HCT116 (cell line): ENCODE results near the gene KRTAP5-2. TPM values are rescaled to one million over a fixed set of nuclear protein-coding genes. Genes with fewer than 3 reads are reported as not detected.

Experiments used
- ATAC-seq: fragments of 200-7000 bp; cut with Tn5 transposase; 2 replicates; pipeline ENCODE4 v1.9.1; 2020; ENCODE audit warnings: mild to moderate bottlenecking, moderate library complexity
- BruUV-seq: library from RNA; stranded (reverse); fragments of 400-500 nt; replicated peaks from 2 replicates; lab custom pipeline; 2021; lab: Mats Ljungman, UMichigan
- CTCF ChIA-PET: fragments of 300-600 bp; sonication (Branson Sonifier 250); formaldehyde crosslinking; loops from one replicate; lab custom pipeline; 2021; ENCODE audit warnings: antibody characterized with exemption; lab: Charles Lee
- POLR2A ChIA-PET: fragments of 300-600, 350-600 bp; sonication (Branson Sonifier 250); formaldehyde crosslinking; loops from one replicate; lab custom pipeline; 2021; ENCODE audit warnings: antibody characterized with exemption; lab: Charles Lee
- RAD21 ChIA-PET, 2 experiments: fragments of 300-600 bp; sonication (Branson Sonifier 250); formaldehyde crosslinking; loops; one replicate each; lab custom pipeline; 2023; ENCODE audit warnings: low total read pairs in 2 of 2; ENCODE audit not compliant: uncharacterized antibody in 2 of 2, unreplicated experiment in 2 of 2, low non-redundant PET in 1 of 2; lab: Charles Lee
- DNase-seq: peaks from one replicate; pipeline ENCODE4 v3.0.0-alpha.2; 2010; ENCODE audit warnings: low read depth, low spot score
- H2AFZ ChIP-seq: fragments of 200-600 bp; shearing (Covaris generic), sonication (generic); 2 replicates; pipeline ENCODE4 v1.6.1; 2017; ENCODE audit warnings: low read depth, mixed run types, mixed read lengths, antibody characterized with exemption, low read length; ENCODE audit not compliant: poor library complexity, severe bottlenecking
- H3K27ac ChIP-seq: 2 replicates; pipeline ENCODE4 v1.5.1; 2012; ENCODE audit warnings: low read depth, low read length
- H3K27me3 ChIP-seq: fragments of 200-600 bp; sonication (generic); 2 replicates; pipeline ENCODE4 v1.6.1; 2016; ENCODE audit warnings: mixed run types, low read length, mixed read lengths; ENCODE audit not compliant: insufficient read depth
- H3K36me3 ChIP-seq, 2 experiments: fragments of 200-500 bp in 1 of 2; fragments of 200-600 bp in 1 of 2; sonication (Bioruptor generic) in 1 of 2; sonication (generic) in 1 of 2; 2 replicates each; pipeline versions ENCODE4 v1.5.1 to v1.6.1; 2014 to 2016; ENCODE audit warnings: low read length in 2 of 2, inconsistent platforms in 1 of 2, mixed read lengths in 1 of 2, mixed run types in 1 of 2; ENCODE audit not compliant: insufficient read depth in 2 of 2, control insufficient read depth in 1 of 2
- H3K4me1 ChIP-seq, 2 experiments: fragments of 200-600 bp in 1 of 2; sonication (generic) in 1 of 2; 2 replicates each; pipeline versions ENCODE4 v1.5.1 to v1.6.1; 2012 to 2017; ENCODE audit warnings: low read length in 2 of 2, inconsistent platforms in 1 of 2, mild to moderate bottlenecking in 1 of 2, mixed read lengths in 1 of 2, mixed run types in 1 of 2, moderate library complexity in 1 of 2; ENCODE audit not compliant: insufficient read depth in 2 of 2, control insufficient read depth in 1 of 2
- H3K4me2 ChIP-seq: fragments of 200-600 bp; sonication (generic); 2 replicates; pipeline ENCODE4 v1.6.1; 2017; ENCODE audit warnings: mixed run types, low read length, mixed read lengths
- H3K4me3 ChIP-seq, 2 experiments: fragments of 200-600 bp in 1 of 2; sonication (generic) in 1 of 2; replicated peaks in 1 of 2; 2 replicates each; pipeline ENCODE4 v1.5.1; 2011 to 2016; ENCODE audit warnings: low read length in 2 of 2, control low read depth in 1 of 2, low read depth in 1 of 2, mild to moderate bottlenecking in 1 of 2, mixed read lengths in 1 of 2, mixed run types in 1 of 2
- H3K79me2 ChIP-seq: fragments of 200-600 bp; sonication (generic); 2 replicates; pipeline ENCODE4 v1.6.1; 2017; ENCODE audit warnings: mild to moderate bottlenecking, mixed run types, low read length, moderate library complexity, mixed read lengths; ENCODE audit not compliant: insufficient read depth
- H3K9ac ChIP-seq: fragments of 200-600 bp; sonication (generic); 2 replicates; pipeline ENCODE4 v1.6.1; 2016; ENCODE audit warnings: low read length, mixed read lengths
- H3K9me2 ChIP-seq: fragments of 200-600 bp; sonication (generic), shearing (Covaris generic); 2 replicates; pipeline ENCODE4 v1.6.1; 2017; ENCODE audit warnings: mixed run types, mild to moderate bottlenecking, moderate library complexity; ENCODE audit not compliant: insufficient read depth
- H3K9me3 ChIP-seq, 2 experiments: fragments of 200-500 bp in 1 of 2; fragments of 200-600 bp in 1 of 2; sonication (Bioruptor generic) in 1 of 2; sonication (generic) in 1 of 2; 2 replicates each; pipeline ENCODE4 v1.6.1; 2014 to 2017; ENCODE audit warnings: low read length in 2 of 2, mixed read lengths in 2 of 2, inconsistent platforms in 1 of 2, low read depth in 1 of 2, mild to moderate bottlenecking in 1 of 2, mixed run types in 1 of 2, moderate library complexity in 1 of 2; ENCODE audit not compliant: control insufficient read depth in 1 of 2, insufficient read depth in 1 of 2
- H4K20me1 ChIP-seq: fragments of 200-600 bp; sonication (generic), shearing (Covaris generic); 2 replicates; pipeline ENCODE4 v1.6.1; 2017; ENCODE audit warnings: mixed run types, mild to moderate bottlenecking, moderate library complexity; ENCODE audit not compliant: insufficient read depth
- ATF3 ChIP-seq: IDR thresholded peaks from 2 replicates; pipeline ENCODE4 v1.6.1; 2012
- EZH2 ChIP-seq: fragments of 200-600 bp; sonication (generic); IDR thresholded peaks from 2 replicates; pipeline ENCODE4 v1.6.1; 2017; ENCODE audit warnings: antibody characterized with exemption, mixed run types
- EZH2phosphoT487 ChIP-seq: fragments of 200-600 bp; IDR thresholded peaks from 2 replicates; pipeline ENCODE4 v1.6.1; 2018; ENCODE audit warnings: antibody characterized with exemption, borderline replicate concordance
- FOSL1 ChIP-seq: IDR thresholded peaks from 2 replicates; pipeline ENCODE4 v1.6.1; 2012; ENCODE audit warnings: low read depth
- POLR2A ChIP-seq: IDR thresholded peaks from 2 replicates; pipeline ENCODE4 v1.7.0; 2011; ENCODE audit warnings: borderline replicate concordance; ENCODE audit not compliant: insufficient read depth, insufficient read length; ENCODE audit errors: extremely low read depth
- POLR2AphosphoS5 ChIP-seq: IDR thresholded peaks from 2 replicates; pipeline ENCODE4 v1.6.1; 2011; ENCODE audit warnings: mild to moderate bottlenecking, low read depth, low read length, moderate library complexity
- RAD21 ChIP-seq: IDR thresholded peaks from 2 replicates; pipeline ENCODE4 v1.6.1; 2012; ENCODE audit warnings: low read depth, mild to moderate bottlenecking
- SIN3A ChIP-seq: IDR thresholded peaks from 2 replicates; pipeline ENCODE4 v1.6.1; 2012; ENCODE audit warnings: low read depth
- SRF ChIP-seq: IDR thresholded peaks from 2 replicates; pipeline ENCODE4 v1.6.1; 2012; ENCODE audit warnings: low read depth
- TCF7L2 ChIP-seq: IDR thresholded peaks from 2 replicates; pipeline ENCODE4 v1.7.0; 2011; ENCODE audit warnings: borderline replicate concordance, inconsistent platforms; ENCODE audit not compliant: insufficient read depth, insufficient read length; ENCODE audit errors: extremely low read depth
- YY1 ChIP-seq: IDR thresholded peaks from 2 replicates; pipeline ENCODE4 v1.6.1; 2011; ENCODE audit warnings: low read length, low read depth, moderate library complexity, mild to moderate bottlenecking; ENCODE audit not compliant: insufficient replicate concordance; ENCODE audit errors: extremely low read depth
- ZFX ChIP-seq: fragments of 450-650 bp; IDR thresholded peaks from 2 replicates; pipeline ENCODE4 v1.6.1; 2017
- intact Hi-C: fragments of 100-400 bp; cut with micrococcal nuclease; formaldehyde crosslinking; loops from 2 replicates; pipeline ENCODE4 v1.10.0; 2022
- total RNA-seq: library from RNA; stranded (reverse); gene quantifications from one replicate; pipeline ENCODE4 v1.2.1, GENCODE V29; 2021; ENCODE audit not compliant: unreplicated experiment
- TF ChIP-seq, protein P1 (sequence below): IDR thresholded peaks from 2 replicates; pipeline ENCODE4 v1.6.1; 2012; ENCODE audit warnings: low read depth

Gene KRTAP5-2
- total RNA-seq, 1 experiment from 2014 or later: not detected

- TF ChIP-seq TCF7L2: no peak
- TF ChIP-seq SIN3A: no peak
- no peak for TF ChIP-seq EZH2
- no peak for TF ChIP-seq ATF3
Observed at GRCh38 chr11:1631066-1631568, 33.0 kb upstream of the KRTAP5-2 start (continued).

DNA sequence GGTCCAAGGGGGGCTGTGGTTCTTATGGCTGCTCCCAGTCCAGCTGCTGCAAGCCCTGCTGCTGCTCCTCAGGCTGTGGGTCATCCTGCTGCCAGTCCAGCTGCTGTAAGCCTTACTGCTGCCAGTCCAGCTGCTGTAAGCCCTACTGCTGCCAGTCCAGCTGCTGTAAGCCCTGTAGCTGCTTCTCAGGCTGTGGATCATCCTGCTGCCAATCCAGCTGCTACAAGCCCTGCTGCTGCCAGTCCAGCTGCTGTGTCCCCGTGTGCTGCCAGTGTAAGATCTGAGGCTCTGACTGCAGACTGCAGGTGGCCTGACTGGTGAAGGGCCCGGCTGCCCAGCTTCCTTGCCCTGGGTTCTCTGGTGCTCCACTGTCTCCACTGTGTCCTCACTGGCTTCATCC lies 32.2 kb upstream of the KRTAP5-2 start:
- Histone ChIP-seq H3K79me2 (no peaks in the 10 kb centered on the region), H3K9me2 (no peaks in the 10 kb centered on the region), H3K4me3 (no peak overlapping the region), H3K4me1 (peaks cover 0 to 6% of the 10 kb centered on the region in 2 experiments; a peak in 1 of 4 replicates), H3K9me3 (no peaks in the 10 kb centered on the region), H3K27ac (no peak overlapping the region), H3K4me2 (no peak overlapping the region), H3K27me3 (peaks cover 3% of the 10 kb centered on the region; the same call in 1 of the 2 replicates), H2AFZ (no peak overlapping the region), H3K36me3 (no peaks in the 10 kb centered on the region), H4K20me1 (no peaks in the 10 kb centered on the region), H3K9ac (no peak overlapping the region)
- TF ChIP-seq EZH2phosphoT487 (no peak), RAD21 (no peak), FOSL1 (no peak), SIN3A (no peak), POLR2A (no peak), ZFX (no peak), SRF (no peak), POLR2AphosphoS5 (no peak), YY1 (no peak)
- TF ChIP-seq, protein P1, sequence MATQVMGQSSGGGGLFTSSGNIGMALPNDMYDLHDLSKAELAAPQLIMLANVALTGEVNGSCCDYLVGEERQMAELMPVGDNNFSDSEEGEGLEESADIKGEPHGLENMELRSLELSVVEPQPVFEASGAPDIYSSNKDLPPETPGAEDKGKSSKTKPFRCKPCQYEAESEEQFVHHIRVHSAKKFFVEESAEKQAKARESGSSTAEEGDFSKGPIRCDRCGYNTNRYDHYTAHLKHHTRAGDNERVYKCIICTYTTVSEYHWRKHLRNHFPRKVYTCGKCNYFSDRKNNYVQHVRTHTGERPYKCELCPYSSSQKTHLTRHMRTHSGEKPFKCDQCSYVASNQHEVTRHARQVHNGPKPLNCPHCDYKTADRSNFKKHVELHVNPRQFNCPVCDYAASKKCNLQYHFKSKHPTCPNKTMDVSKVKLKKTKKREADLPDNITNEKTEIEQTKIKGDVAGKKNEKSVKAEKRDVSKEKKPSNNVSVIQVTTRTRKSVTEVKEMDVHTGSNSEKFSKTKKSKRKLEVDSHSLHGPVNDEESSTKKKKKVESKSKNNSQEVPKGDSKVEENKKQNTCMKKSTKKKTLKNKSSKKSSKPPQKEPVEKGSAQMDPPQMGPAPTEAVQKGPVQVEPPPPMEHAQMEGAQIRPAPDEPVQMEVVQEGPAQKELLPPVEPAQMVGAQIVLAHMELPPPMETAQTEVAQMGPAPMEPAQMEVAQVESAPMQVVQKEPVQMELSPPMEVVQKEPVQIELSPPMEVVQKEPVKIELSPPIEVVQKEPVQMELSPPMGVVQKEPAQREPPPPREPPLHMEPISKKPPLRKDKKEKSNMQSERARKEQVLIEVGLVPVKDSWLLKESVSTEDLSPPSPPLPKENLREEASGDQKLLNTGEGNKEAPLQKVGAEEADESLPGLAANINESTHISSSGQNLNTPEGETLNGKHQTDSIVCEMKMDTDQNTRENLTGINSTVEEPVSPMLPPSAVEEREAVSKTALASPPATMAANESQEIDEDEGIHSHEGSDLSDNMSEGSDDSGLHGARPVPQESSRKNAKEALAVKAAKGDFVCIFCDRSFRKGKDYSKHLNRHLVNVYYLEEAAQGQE: no peak
- POLR2A ChIA-PET: no interaction called here
- ATAC-seq (no peak), DNase-seq (no peak)
- RAD21 ChIA-PET: interaction anchor here in 1 of 2 experiments (0.6 kb wide), 1 partner anchor 58 kb away, joined by 3 read pairs; the partner anchor contains the start of gene DUSP8
- intact Hi-C loops: no loop called here
- no TSS peak for BruUV-seq
- CTCF ChIA-PET: interaction anchor here (1.7 kb wide), 1 partner anchor 35 kb away, joined by 5 read pairs; no protein-coding TSS in a partner anchor
